Measurements from ENCODE around the gene SIX5. TPM values are rescaled to one million over a fixed set of nuclear protein-coding genes. Genes with fewer than 3 reads are reported as not detected.
A peak's percentile ranks its signal among the peaks of the same experiment; 100 is the strongest.

The SIX5 gene
- total and polyA plus RNA-seq, 9 of the 15 experiments (the other 6 are each of a cell fraction or from before 2014, with no cell fraction given): 1.4 to 17.2 (median 7.4) TPM; not detected in 2

GRCh38 chr19:45779231-45780145 is 10.4 kb upstream of the SIX5 start (continued):
- TF ChIP-seq SMARCE1 (IDR thresholded peaks at IDR 0.05): 0 out of 2 replicates have a peak, but pooled peaks have one; percentile 48
- TF ChIP-seq L3MBTL2 (IDR thresholded peaks at IDR 0.05): peak; percentile 64
- no peak for TF ChIP-seq FOSL1 (tag; conservative IDR thresholded peaks at IDR 0.05)
- TF ChIP-seq NCOR1 (IDR thresholded peaks at IDR 0.05): no peak
- no peak for TF ChIP-seq ZNF146 (CRISPR knock-in tag; IDR thresholded peaks at IDR 0.05; ENCODE audit: unreplicated experiment)
- no peak for TF ChIP-seq BCLAF1 (IDR thresholded peaks at IDR 0.05; ENCODE audit: borderline replicate concordance in 1 of 2, control insufficient read depth in 1 of 2, low read depth in 2 of 2, low read length in 1 of 2)
- no peak for TF ChIP-seq DLX4 (CRISPR knock-in tag; IDR thresholded peaks at IDR 0.05)
- peak; percentile 74 for TF ChIP-seq SUPT5H (IDR thresholded peaks at IDR 0.05)
- peak; percentile 89 for TF ChIP-seq MEIS2 (IDR thresholded peaks at IDR 0.05; ENCODE audit: partially characterized antibody)
- no peak; the same call in 1 of the 2 replicates for TF ChIP-seq DPF2 (IDR thresholded peaks at IDR 0.05)
- no peak for TF ChIP-seq FOS (IDR thresholded peaks at IDR 0.05; ENCODE audit: extremely low read depth, insufficient read length)
- no peak for TF ChIP-seq NCOA4 (IDR thresholded peaks at IDR 0.05; ENCODE audit: partially characterized antibody)
- peak; percentile 38 for TF ChIP-seq CREM (IDR thresholded peaks at IDR 0.05; ENCODE audit: low read depth)
- TF ChIP-seq E2F1 (CRISPR knock-in tag; IDR thresholded peaks at IDR 0.05): peak; percentile 86; the same call in 1 of the 2 replicates
- no peak for TF ChIP-seq ZNF77 (CRISPR knock-in tag; IDR thresholded peaks at IDR 0.05)
- TF ChIP-seq VEZF1 (CRISPR knock-in tag; IDR thresholded peaks at IDR 0.05): peak; percentile 68
- no peak for TF ChIP-seq CSDE1 (IDR thresholded peaks at IDR 0.05)
- TF ChIP-seq MTF1 (CRISPR knock-in tag; IDR thresholded peaks at IDR 0.05; ENCODE audit: borderline replicate concordance): no peak
- no peak for TF ChIP-seq ZNF717 (CRISPR knock-in tag; IDR thresholded peaks at IDR 0.05)
- peak; percentile 77 to 89 (median 87) for TF ChIP-seq CTCF (IDR thresholded peaks at IDR 0.05 in 2 of 3, conservative IDR thresholded peaks at IDR 0.05 in 1 of 3; ENCODE audit: insufficient read depth in 2 of 3, low read depth in 1 of 3, low read length in 3 of 3)
